H9 (cell line): Measurements from ENCODE around the gene GP1BA. TPM values are rescaled to one million over a fixed set of nuclear protein-coding genes. Genes with fewer than 3 reads are reported as not detected.

ENCODE experiments used
- DNase-seq: peaks from one replicate; pipeline ENCODE4 v3.0.0-alpha.2; 2017
- H2AFZ ChIP-seq: one replicate; pipeline ENCODE4 v1.6.1; 2013; ENCODE audit warnings: mild to moderate bottlenecking, low read length, control low read depth, moderate library complexity
- H2AK5ac ChIP-seq: 2 replicates; pipeline ENCODE4 v1.6.1; 2013; ENCODE audit warnings: low read length, control low read depth, mixed read lengths; ENCODE audit not compliant: insufficient read length
- H2BK120ac ChIP-seq: one replicate; pipeline ENCODE4 v1.6.1; 2013; ENCODE audit warnings: low read depth, mild to moderate bottlenecking, low read length, control low read depth, inconsistent platforms; ENCODE audit not compliant: poor library complexity, severe bottlenecking
- H2BK12ac ChIP-seq: 2 replicates; pipeline ENCODE4 v1.6.1; 2013; ENCODE audit warnings: low read length, control low read depth, mixed read lengths, low read depth; ENCODE audit not compliant: insufficient read length
- H2BK15ac ChIP-seq: 2 replicates; pipeline ENCODE4 v1.6.1; 2013; ENCODE audit warnings: low read depth, low read length, control low read depth
- H2BK20ac ChIP-seq: one replicate; pipeline ENCODE4 v1.6.1; 2013; ENCODE audit warnings: low read depth, mild to moderate bottlenecking, low read length, control low read depth, inconsistent platforms; ENCODE audit not compliant: poor library complexity, severe bottlenecking
- H2BK5ac ChIP-seq: 2 replicates; pipeline ENCODE4 v1.6.1; 2013; ENCODE audit warnings: low read length, control low read depth, mixed read lengths; ENCODE audit not compliant: insufficient read length
- H3K14ac ChIP-seq: 2 replicates; pipeline ENCODE4 v1.6.1; 2013; ENCODE audit warnings: low read length, control low read depth; ENCODE audit not compliant: insufficient read depth
- H3K18ac ChIP-seq: 2 replicates; pipeline ENCODE4 v1.6.1; 2013; ENCODE audit warnings: low read depth, mild to moderate bottlenecking, mixed read lengths, low read length, control low read depth; ENCODE audit not compliant: insufficient read length
- H3K23ac ChIP-seq: 2 replicates; pipeline ENCODE4 v1.6.1; 2013; ENCODE audit warnings: low read length, control low read depth, mixed read lengths, low read depth; ENCODE audit not compliant: insufficient read length
- H3K23me2 ChIP-seq: 2 replicates; pipeline ENCODE4 v1.6.1; 2013; ENCODE audit warnings: low read depth, mild to moderate bottlenecking, mixed read lengths, low read length, control low read depth; ENCODE audit not compliant: insufficient read length, poor library complexity, severe bottlenecking
- H3K27ac ChIP-seq: 2 replicates; pipeline ENCODE4 v1.5.1; 2013; ENCODE audit warnings: low read length, control low read depth, mixed read lengths, low read depth; ENCODE audit not compliant: insufficient read length
- H3K27me3 ChIP-seq: 2 replicates; pipeline ENCODE4 v1.6.1; 2013; ENCODE audit warnings: low read length, control low read depth, inconsistent platforms; ENCODE audit not compliant: insufficient read depth
- H3K4ac ChIP-seq: 2 replicates; pipeline ENCODE4 v1.6.1; 2013; ENCODE audit warnings: low read depth, mild to moderate bottlenecking, control low read depth, inconsistent platforms, low read length, moderate library complexity
- H3K4me1 ChIP-seq: 2 replicates; pipeline ENCODE4 v1.6.1; 2013; ENCODE audit warnings: low read length, control low read depth, inconsistent platforms; ENCODE audit not compliant: insufficient read depth
- H3K4me2 ChIP-seq: 2 replicates; pipeline ENCODE4 v1.6.1; 2013; ENCODE audit warnings: low read length, control low read depth, mixed read lengths; ENCODE audit not compliant: insufficient read length, insufficient read depth
- H3K56ac ChIP-seq: 2 replicates; pipeline ENCODE4 v1.6.1; 2013; ENCODE audit warnings: low read depth, mild to moderate bottlenecking, mixed read lengths, low read length, control low read depth; ENCODE audit not compliant: insufficient read length
- H3K79me1 ChIP-seq: 2 replicates; pipeline ENCODE4 v1.6.1; 2013; ENCODE audit warnings: low read depth, mild to moderate bottlenecking, moderate library complexity, low read length, control low read depth, inconsistent platforms; ENCODE audit not compliant: insufficient read depth, poor library complexity, severe bottlenecking
- H3K79me2 ChIP-seq: 2 replicates; pipeline ENCODE4 v1.6.1; 2013; ENCODE audit warnings: low read length, control low read depth, inconsistent platforms; ENCODE audit not compliant: insufficient read depth
- H3K9ac ChIP-seq: 2 replicates; pipeline ENCODE4 v1.6.1; 2013; ENCODE audit warnings: low read length, control low read depth, mixed read lengths; ENCODE audit not compliant: insufficient read length; ENCODE audit errors: extremely low read depth
- H3K9me3 ChIP-seq: one replicate; pipeline ENCODE4 v1.6.1; 2013; ENCODE audit warnings: low read depth, low read length, inconsistent platforms; ENCODE audit not compliant: control insufficient read depth
- H3T11ph ChIP-seq: one replicate; pipeline ENCODE4 v1.6.1; 2013; ENCODE audit warnings: mild to moderate bottlenecking, low read length, control low read depth, inconsistent platforms
- H4K20me1 ChIP-seq: one replicate; pipeline ENCODE4 v1.6.1; 2013; ENCODE audit not compliant: control insufficient read depth, insufficient read length, insufficient read depth
- H4K5ac ChIP-seq: 2 replicates; pipeline ENCODE4 v1.6.1; 2013; ENCODE audit warnings: low read depth, mild to moderate bottlenecking, mixed read lengths, low read length, control low read depth; ENCODE audit not compliant: insufficient read length
- H4K8ac ChIP-seq: replicated peaks from 2 replicates; pipeline ENCODE4 v1.6.1; 2013; ENCODE audit warnings: low read length, control low read depth, mixed read lengths, low read depth; ENCODE audit not compliant: insufficient read length
- H4K91ac ChIP-seq: 2 replicates; pipeline ENCODE4 v1.6.1; 2013; ENCODE audit warnings: low read depth, mild to moderate bottlenecking, moderate library complexity, mixed read lengths, low read length, control low read depth; ENCODE audit not compliant: insufficient read length
- H3K27ac Mint-ChIP-seq, 3 experiments: 2 replicates in 2 of 3; 3 replicates in 1 of 3; pipeline ENCODE4 v1.8.0; 2020 to 2021; ENCODE audit warnings: mixed read lengths in 3 of 3, mild to moderate bottlenecking in 1 of 3, moderate library complexity in 1 of 3
- H3K27me3 Mint-ChIP-seq: 2 replicates; pipeline ENCODE4 v1.8.0; 2021; ENCODE audit warnings: low read depth, mild to moderate bottlenecking, moderate library complexity, mixed read lengths
- H3K36me3 Mint-ChIP-seq, 3 experiments: 2 replicates in 2 of 3; 3 replicates in 1 of 3; pipeline ENCODE4 v1.8.0; 2020 to 2021; ENCODE audit warnings: low read depth in 3 of 3, mixed read lengths in 3 of 3; ENCODE audit not compliant: insufficient read depth in 1 of 3
- H3K4me1 Mint-ChIP-seq, 2 experiments: 2 replicates each; pipeline ENCODE4 v1.8.0; 2020; ENCODE audit warnings: mixed read lengths in 2 of 2
- H3K4me3 Mint-ChIP-seq, 2 experiments: 2 replicates in 1 of 2; 3 replicates in 1 of 2; pipeline ENCODE4 v1.8.0; 2020 to 2021; ENCODE audit warnings: mild to moderate bottlenecking in 2 of 2, mixed read lengths in 2 of 2, moderate library complexity in 1 of 2
- H3K9me3 Mint-ChIP-seq, 2 experiments: 2 replicates in 1 of 2; 3 replicates in 1 of 2; pipeline ENCODE4 v1.8.0; 2020; ENCODE audit warnings: mild to moderate bottlenecking in 2 of 2, mixed read lengths in 2 of 2, moderate library complexity in 1 of 2
- CTCF ChIP-seq: fragments of 200-600 bp; sonication (generic); conservative IDR thresholded peaks from 3 replicates; pipeline ENCODE4 v1.8.0; 2021; ENCODE audit warnings: antibody characterized with exemption, mild to moderate bottlenecking
- WGBS: extraction: QIAGEN DNeasy Blood & Tissue Kit; methylation state at CpG from one replicate; pipeline ENCODE4 v1.1.7; 2013; ENCODE audit warnings: missing lambda C conversion rate, low lambda C conversion rate, mixed read lengths; ENCODE audit not compliant: insufficient read length; ENCODE audit errors: extremely low coverage; 5-methylcytosine and 5-hydroxymethylcytosine counted together
- total RNA-seq: library from RNA; stranded (reverse); gene quantifications from 2 replicates; pipeline ENCODE4 v1.2.1, GENCODE V29; 2021

GP1BA gene
- total RNA-seq, 1 experiment from 2014 or later, result not detected

- Mint-ChIP-seq H3K9me3 (no peaks in the 10 kb centered on the region), H3K27ac (no peak overlapping the region)
- no peak overlapping the region for H4K5ac ChIP-seq
Observed at GRCh38 chr17:4892499-4893221, 39.4 kb upstream of the GP1BA start.

More at GRCh38 chr17:4892499-4893221, 39.4 kb upstream of the GP1BA start:
- Histone ChIP-seq H2BK12ac (no peak overlapping the region), H3K9ac (no peak overlapping the region), H3K4me2 (no peak overlapping the region), H3T11ph (no peak overlapping the region), H3K79me1 (no peaks in the 10 kb centered on the region), H2AFZ (no peak overlapping the region), H3K9me3 (no peaks in the 10 kb centered on the region), H3K23me2 (no peaks in the 10 kb centered on the region), H4K91ac (no peak overlapping the region), H3K79me2 (no peaks in the 10 kb centered on the region), H3K27ac (no peak overlapping the region), H2BK5ac (no peak overlapping the region), H3K4ac (no peak overlapping the region), H3K4me1 (no peaks in the 10 kb centered on the region), H3K27me3 (no peaks in the 10 kb centered on the region), H3K18ac (no peak overlapping the region), H3K14ac (no peak overlapping the region; the same call in 1 of the 2 replicates), H4K8ac (no peak overlapping the region), H2BK120ac (no peak overlapping the region), H2BK20ac (no peak overlapping the region), H3K56ac (no peak overlapping the region), H2BK15ac (no peak overlapping the region), H2AK5ac (no peak overlapping the region), H4K20me1 (no peaks in the 10 kb centered on the region), H3K23ac (no peak overlapping the region)
- Mint-ChIP-seq H3K27me3 (no peaks in the 10 kb centered on the region), H3K4me3 (no peak overlapping the region), H3K4me1 (peaks cover 0 to 14% of the 10 kb centered on the region in 2 experiments; a peak in 2 of 4 replicates), H3K36me3 (peaks cover 8 to 61% (median 53%) of the 10 kb centered on the region in 3 experiments; a peak in 6 of 7 replicates)
- no CpG with 5 or more reads among the region's 23 CpGs for WGBS
- DNase-seq, result no peak
- no peak for TF ChIP-seq CTCF
